GM12878 (cell line): Measurements from ENCODE around the gene RPS10. TPM values are rescaled to one million over a fixed set of nuclear protein-coding genes. Genes with fewer than 3 reads are reported as not detected.

ENCODE experiments used
- ATAC-seq: fragments of 200-7000 bp; cut with Tn5 transposase; 3 replicates; pipeline ENCODE4 v1.9.1; 2020; ENCODE audit warnings: mild to moderate bottlenecking, moderate library complexity
- BruUV-seq: library from RNA; stranded (reverse); fragments of 400-500 nt; replicated peaks from 2 replicates; lab custom pipeline; 2021; lab: Mats Ljungman, UMichigan
- CTCF ChIA-PET: fragments of 300-600 bp; sonication (Branson Sonifier 250); formaldehyde crosslinking; extraction: SDS; loops from one replicate; lab custom pipeline; 2021; ENCODE audit warnings: inconsistent platforms; lab: Yijun Ruan, JAX
- POLR2A ChIA-PET: fragments of 350-600 bp; formaldehyde crosslinking; extraction: SDS; loops from one replicate; lab custom pipeline; 2021; ENCODE audit warnings: inconsistent platforms; lab: Charles Lee
- RAD21 ChIA-PET: fragments of 300-600 bp; sonication (Branson Sonifier 250); formaldehyde crosslinking; loops from one replicate; lab custom pipeline; 2023; ENCODE audit warnings: antibody characterized with exemption; ENCODE audit not compliant: unreplicated experiment; lab: Charles Lee
- SMC1A ChIA-PET: fragments of 300-600 bp; sonication (Branson Sonifier 250); formaldehyde crosslinking; loops from one replicate; lab custom pipeline; 2023; ENCODE audit not compliant: unreplicated experiment, uncharacterized antibody; lab: Charles Lee
- DNase-seq: peaks from one replicate; pipeline ENCODE4 v3.0.0-alpha.2; 2011; ENCODE audit warnings: low read depth, low spot score
- FAIRE-seq: peaks from 3 replicates; lab custom pipeline; 2011; peaks lifted over from hg19 to GRCh38; lab: Jason Lieb, UNC
- H2AFZ ChIP-seq: 2 replicates; pipeline ENCODE4 v1.6.0; 2011; ENCODE audit warnings: low read depth, low read length, control low read depth; ENCODE audit not compliant: control insufficient read depth
- H3K27ac ChIP-seq: 2 replicates; pipeline ENCODE4 v1.5.1; 2011; ENCODE audit warnings: control low read depth; ENCODE audit not compliant: control insufficient read depth, insufficient read depth
- H3K27me3 ChIP-seq, 2 experiments: replicated peaks in 1 of 2; 2 replicates each; pipeline versions ENCODE4 v1.6.0 to v1.6.1; 2011; ENCODE audit warnings: low read length in 1 of 2; ENCODE audit not compliant: control insufficient read depth in 2 of 2, insufficient read depth in 2 of 2
- H3K36me3 ChIP-seq, 2 experiments: 2 replicates each; pipeline ENCODE4 v1.5.1; 2011; ENCODE audit warnings: low read length in 1 of 2; ENCODE audit not compliant: control insufficient read depth in 2 of 2, insufficient read depth in 2 of 2
- H3K4me1 ChIP-seq: 2 replicates; pipeline ENCODE4 v1.6.1; 2011; ENCODE audit warnings: mild to moderate bottlenecking, low read length, moderate library complexity, mixed read lengths; ENCODE audit not compliant: control insufficient read depth, insufficient read depth
- H3K4me2 ChIP-seq: 2 replicates; pipeline ENCODE4 v1.6.0; 2011; ENCODE audit warnings: control low read depth; ENCODE audit not compliant: control insufficient read depth, insufficient read depth
- H3K4me3 ChIP-seq: fragments of 200-600 bp; sonication (generic); 2 replicates; pipeline ENCODE4 v1.5.1; 2016
- H3K79me2 ChIP-seq: 2 replicates; pipeline ENCODE4 v1.6.0; 2011; ENCODE audit warnings: low read length; ENCODE audit not compliant: control insufficient read depth, insufficient read depth
- H3K9ac ChIP-seq: 2 replicates; pipeline ENCODE4 v1.8.0; 2011; ENCODE audit warnings: low read length, control low read depth, mixed read lengths; ENCODE audit not compliant: control insufficient read depth, insufficient read depth
- H3K9me3 ChIP-seq: replicated peaks from 3 replicates; pipeline ENCODE4 v1.5.1; 2011; ENCODE audit warnings: mild to moderate bottlenecking, low read length; ENCODE audit not compliant: control insufficient read depth, insufficient read depth
- H4K20me1 ChIP-seq: 2 replicates; pipeline ENCODE4 v1.6.0; 2011; ENCODE audit not compliant: control insufficient read depth, insufficient read depth
- BCLAF1 ChIP-seq: fragments of 450-650 bp; IDR thresholded peaks from 2 replicates; pipeline ENCODE4 v1.6.1; 2017; ENCODE audit warnings: antibody characterized with exemption, mild to moderate bottlenecking, moderate library complexity
- DPF2 ChIP-seq: fragments of 450-650 bp; IDR thresholded peaks from 2 replicates; pipeline ENCODE4 v1.6.1; 2017; ENCODE audit warnings: mild to moderate bottlenecking
- EED ChIP-seq: sonication (generic); IDR thresholded peaks from 2 replicates; pipeline ENCODE4 v1.6.1; 2016; ENCODE audit warnings: antibody characterized with exemption, low read depth
- KDM1A ChIP-seq: fragments of 200-600 bp; sonication (generic); IDR thresholded peaks from 2 replicates; pipeline ENCODE4 v1.6.1; 2016; ENCODE audit warnings: borderline replicate concordance
- SMC3 ChIP-seq: IDR thresholded peaks from 2 replicates; pipeline ENCODE4 v1.6.1; 2011; ENCODE audit warnings: low read length, improper control_type of control experiment, borderline replicate concordance
- ZBED1 ChIP-seq: IDR thresholded peaks from 2 replicates; pipeline ENCODE4 v1.6.1; 2016; ENCODE audit warnings: borderline replicate concordance
- WGBS: methylation state at CpG from one replicate; pipeline ENCODE4 v1.1.6; 2016; ENCODE audit warnings: low lambda C conversion rate; ENCODE audit not compliant: insufficient replicate concordance, insufficient coverage; ENCODE audit errors: missing lambda C conversion rate; 5-methylcytosine and 5-hydroxymethylcytosine counted together
- in situ Hi-C: fragments of 300-500 bp; cut with MboI; formaldehyde crosslinking; loops from 9 replicates; pipeline ENCODE4 v1.14.3; 2018; ENCODE audit warnings: mixed read lengths
- intact Hi-C: fragments of 100-400 bp; cut with micrococcal nuclease; formaldehyde crosslinking; loops from one replicate; pipeline ENCODE4 v1.14.2; 2022; ENCODE audit not compliant: unreplicated experiment
- polyA plus RNA-seq, 11 experiments: library from polyadenylated mRNA; depleted of rRNA in 4 of 11; unstranded in 6 of 11; stranded (reverse) in 5 of 11; fragments of >200 nt; fragmentation: Nextera tagmentation in 4 of 11; fragmentation: Illumina TruSeq in 1 of 11; extraction: Ambion mirVana in 4 of 11; extraction: Trizol in 1 of 11; gene quantifications; 1 replicate in 1 of 11; 2 replicates in 10 of 11; pipeline versions ENCODE4 v1.2.1 to v1.2.3, GENCODE V29; 2011 to 2016; ENCODE audit warnings: inconsistent platforms in 2 of 11, missing spikeins in 2 of 11, low read depth in 1 of 11
- total RNA-seq, 4 experiments: library from RNA; depleted of rRNA in 3 of 4; stranded (reverse); fragments of >200 nt in 3 of 4; fragmentation: Illumina TruSeq in 1 of 4; extraction: Trizol in 1 of 4; gene quantifications; 2 replicates each; pipeline versions ENCODE4 v1.2.1 to v1.2.3, GENCODE V29; 2013 to 2021

The RPS10 gene
- total and polyA plus RNA-seq, 10 of the 15 experiments (the other 5 are each of a cell fraction or from before 2014, with no cell fraction given): 1,546 to 3,970 (median 2,813) TPM

GRCh38 chr6:34447386-34447785 lies 21.5 kb upstream of the RPS10 start:
- intact Hi-C loops (no loop called here), in situ Hi-C loops (no loop called here)
- TF ChIP-seq EED (no peak), DPF2 (no peak), ZBED1 (no peak), SMC3 (no peak), KDM1A (no peak), BCLAF1 (no peak)
- TF ChIP-seq, all 136 proteins: peak for 0
- BruUV-seq: no TSS peak
- FAIRE-seq: no peak
- H3K79me2 ChIP-seq: no peaks in the 10 kb centered on the region
- no peaks in the 10 kb centered on the region for H4K20me1 ChIP-seq
- DNase-seq: no peak
- H3K4me3 ChIP-seq: no peak overlapping the region
- SMC1A ChIA-PET: interaction anchor here (0.9 to 1.5 kb wide), 5 partner anchors 13 to 169 kb away, joined by 3 to 4 read pairs (median 3); partner anchors contain the start of gene RPS10
- H3K4me2 ChIP-seq: no peak overlapping the region
- H3K36me3 ChIP-seq: no peaks in the 10 kb centered on the region
- 51% methylated on average over 7 of the region's 7 CpGs for WGBS
- RAD21 ChIA-PET: interaction anchor here (1.2 kb wide), 1 partner anchor 10 kb away, joined by 3 read pairs; no protein-coding TSS in a partner anchor
- H3K9ac ChIP-seq: no peak overlapping the region
- H2AFZ ChIP-seq: no peak overlapping the region
- no peaks in the 10 kb centered on the region for H3K9me3 ChIP-seq
- no peaks in the 10 kb centered on the region for H3K27me3 ChIP-seq
- H3K4me1 ChIP-seq: no peaks in the 10 kb centered on the region
- POLR2A ChIA-PET: no interaction called here
- CTCF ChIA-PET: interaction anchor here (0.7 to 2.5 kb wide), 3 partner anchors 12 to 162 kb away, joined by 3 to 11 read pairs (median 3); partner anchors contain the start of gene RPS10
- ATAC-seq: no peak
- no peak overlapping the region for H3K27ac ChIP-seq
